ENCODE measurements around the gene CNIH2. TPM values are rescaled to one million over a fixed set of nuclear protein-coding genes. Genes with fewer than 3 reads are reported as not detected.

CNIH2 gene
- total RNA-seq, 1 experiment from 2014 or later: 1.3 TPM

DNA sequence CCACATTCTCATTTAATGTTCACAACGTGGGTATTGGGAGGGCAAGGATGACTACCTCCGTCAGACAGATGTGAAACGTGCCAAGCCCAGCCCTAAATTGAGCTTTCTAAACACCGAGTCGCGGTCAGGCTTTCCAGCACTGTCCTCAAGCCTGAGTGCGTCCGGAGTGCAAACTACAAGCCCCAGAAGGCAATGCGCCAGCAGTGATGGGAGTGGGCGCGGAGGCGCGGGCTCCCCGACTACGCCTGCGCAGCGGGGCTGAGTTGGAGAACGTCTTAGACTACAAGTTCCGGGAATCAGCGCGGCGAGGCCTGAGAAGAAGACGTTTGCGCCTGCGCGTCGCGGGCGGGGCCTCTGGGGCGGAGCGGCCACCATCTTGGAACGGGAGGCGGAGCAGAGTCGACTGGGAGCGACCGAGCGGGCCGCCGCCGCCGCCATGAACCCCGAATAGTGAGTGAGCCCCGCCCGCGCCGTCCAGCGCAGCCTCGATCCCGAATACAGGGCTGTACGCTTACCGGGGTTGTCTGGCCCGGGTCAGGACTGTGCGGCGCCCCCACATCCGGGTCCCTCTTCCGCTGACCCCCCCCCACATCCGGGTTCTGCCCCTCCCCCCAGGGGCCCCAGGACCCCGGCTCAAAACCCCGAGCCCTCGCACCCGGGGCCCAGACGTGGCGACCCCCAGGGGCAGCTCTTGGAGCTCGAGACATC, 9.6 kb upstream of the CNIH2 start, which contains the start of gene RAB1B (continued):
- TF ChIP-seq SP1 (IDR thresholded peaks at IDR 0.05; ENCODE audit: low read depth): no peak
- TF ChIP-seq POLR2A (IDR thresholded peaks at IDR 0.05; ENCODE audit: borderline replicate concordance, extremely low read depth, insufficient read depth, insufficient read length): peak; percentile 38
- TF ChIP-seq ZNF274 (IDR thresholded peaks at IDR 0.05; ENCODE audit: low read depth, low read length): no peak
- TF ChIP-seq EGR1 (IDR thresholded peaks at IDR 0.05; ENCODE audit: low read depth): no peak

GRCh38 chr11:66268952-66269905, 8.7 kb upstream of the CNIH2 start:
- intact Hi-C loops (cut with micrococcal nuclease): no loop called here
- ATAC-seq: no peak
- peaks cover 31% of the 10 kb centered on the region for H3K79me2 ChIP-seq (ENCODE audit: insufficient read depth, low read length)

More at GRCh38 chr11:66268952-66269905, 8.7 kb upstream of the CNIH2 start:
- peak overlapping the region; percentile 85 for H3K9ac ChIP-seq (ENCODE audit: low read length)
- peak overlapping the region; percentile 69 for H3K27ac ChIP-seq (ENCODE audit: low read depth, low read length)
- peak overlapping the region; percentile 93 to 99 for H3K4me3 ChIP-seq (replicated peaks in 1 of 2; ENCODE audit: low read depth in 1 of 2, low read length in 2 of 2)
- no peak overlapping the region for H2AFZ ChIP-seq (ENCODE audit: low read depth, low read length, poor library complexity, severe bottlenecking)
- CTCF ChIA-PET: interaction anchor here (1.4 to 2.3 kb wide), 2 partner anchors 47 to 117 kb away, joined by 4 to 8 read pairs; no protein-coding TSS in a partner anchor
- peaks cover 6 to 26% of the 10 kb centered on the region in 2 experiments for H3K4me1 ChIP-seq (ENCODE audit: control insufficient read depth in 1 of 2, insufficient read depth in 2 of 2, low read length in 2 of 2)
- no peaks in the 10 kb centered on the region for H4K20me1 ChIP-seq (ENCODE audit: insufficient read depth)
- H3K9me3 ChIP-seq (ENCODE audit: control insufficient read depth in 1 of 2, insufficient read depth in 1 of 2, low read depth in 1 of 2, low read length in 2 of 2): no peaks in the 10 kb centered on the region
- H3K36me3 ChIP-seq (ENCODE audit: control insufficient read depth in 1 of 2, insufficient read depth in 2 of 2, low read length in 2 of 2): peaks cover 17 to 21% of the 10 kb centered on the region in 2 experiments; a peak in 3 of 4 replicates
- POLR2A ChIA-PET: interaction anchor here (1.0 to 2.3 kb wide), 3 partner anchors 15 to 20 kb away, joined by 5 to 8 read pairs (median 6); partner anchors contain the start of gene YIF1A
- TF ChIP-seq ZFX (IDR thresholded peaks at IDR 0.05) (peak; percentile 28; the same call in 1 of the 2 replicates), EZH2phosphoT487 (IDR thresholded peaks at IDR 0.05; ENCODE audit: borderline replicate concordance) (no peak), SRF (IDR thresholded peaks at IDR 0.05; ENCODE audit: low read depth) (no peak), TCF7L2 (IDR thresholded peaks at IDR 0.05; ENCODE audit: borderline replicate concordance, extremely low read depth, insufficient read depth, insufficient read length) (no peak), ZNF274 (IDR thresholded peaks at IDR 0.05; ENCODE audit: low read depth, low read length) (no peak), CTCF (IDR thresholded peaks at IDR 0.05 in 2 of 3, conservative IDR thresholded peaks at IDR 0.05 in 1 of 3; ENCODE audit: borderline replicate concordance in 1 of 3, insufficient read depth in 1 of 3, low read depth in 2 of 3, low read length in 2 of 3) (peak in 1 of 3 experiments; percentile 15; a peak in 2 of 6 replicates), SP1 (IDR thresholded peaks at IDR 0.05; ENCODE audit: low read depth) (no peak), POLR2AphosphoS5 (IDR thresholded peaks at IDR 0.05; ENCODE audit: low read depth, low read length) (no peak)
- TF ChIP-seq, protein P1, sequence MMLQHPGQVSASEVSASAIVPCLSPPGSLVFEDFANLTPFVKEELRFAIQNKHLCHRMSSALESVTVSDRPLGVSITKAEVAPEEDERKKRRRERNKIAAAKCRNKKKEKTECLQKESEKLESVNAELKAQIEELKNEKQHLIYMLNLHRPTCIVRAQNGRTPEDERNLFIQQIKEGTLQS (IDR thresholded peaks at IDR 0.05): no peak
- no peaks in the 10 kb centered on the region for H3K9me2 ChIP-seq (ENCODE audit: insufficient read depth)
- H3K4me2 ChIP-seq (ENCODE audit: low read length): peak overlapping the region; percentile 70
- RAD21 ChIA-PET (ENCODE audit: low non-redundant PET in 1 of 2, low total read pairs in 2 of 2, uncharacterized antibody in 2 of 2, unreplicated experiment in 2 of 2): no interaction called here
- BruUV-seq (replicated peaks): TSS peak; percentile 46
- no peaks in the 10 kb centered on the region for H3K27me3 ChIP-seq (ENCODE audit: insufficient read depth, low read length)
- DNase-seq (ENCODE audit: low read depth, low spot score): no peak

All from HCT116 (cell line).